ENCODE results near the gene LCE6A.

DNA sequence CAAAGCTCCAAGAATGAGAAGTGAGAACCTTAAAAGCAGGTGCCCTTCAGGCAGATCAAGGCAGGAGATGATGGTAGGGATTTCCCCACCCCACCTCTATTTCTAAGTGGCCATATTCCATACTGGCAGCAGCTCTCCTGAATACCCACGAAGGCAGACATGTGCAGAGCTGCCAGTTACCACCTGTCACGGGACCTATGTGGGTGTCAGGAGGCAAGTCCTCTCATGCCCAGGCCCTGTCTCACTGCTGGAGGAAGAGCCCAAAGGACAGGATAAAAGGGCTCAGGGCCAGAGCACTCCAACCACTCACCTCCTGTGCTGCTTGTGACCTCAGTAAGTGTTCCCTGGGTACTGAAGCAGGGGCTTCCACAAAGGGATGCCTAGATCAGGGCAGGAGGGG, 31.6 kb upstream of the LCE6A start:
- TF ChIP-seq, protein P1, sequence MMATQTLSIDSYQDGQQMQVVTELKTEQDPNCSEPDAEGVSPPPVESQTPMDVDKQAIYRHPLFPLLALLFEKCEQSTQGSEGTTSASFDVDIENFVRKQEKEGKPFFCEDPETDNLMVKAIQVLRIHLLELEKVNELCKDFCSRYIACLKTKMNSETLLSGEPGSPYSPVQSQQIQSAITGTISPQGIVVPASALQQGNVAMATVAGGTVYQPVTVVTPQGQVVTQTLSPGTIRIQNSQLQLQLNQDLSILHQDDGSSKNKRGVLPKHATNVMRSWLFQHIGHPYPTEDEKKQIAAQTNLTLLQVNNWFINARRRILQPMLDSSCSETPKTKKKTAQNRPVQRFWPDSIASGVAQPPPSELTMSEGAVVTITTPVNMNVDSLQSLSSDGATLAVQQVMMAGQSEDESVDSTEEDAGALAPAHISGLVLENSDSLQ (IDR thresholded peaks at IDR 0.05) = no peak
- TF ChIP-seq TARDBP (IDR thresholded peaks at IDR 0.05) (no peak), SP1 (IDR thresholded peaks at IDR 0.05) (no peak), NFRKB (IDR thresholded peaks at IDR 0.05) (no peak), SUZ12 (IDR thresholded peaks at IDR 0.05) (no peak), LEF1 (IDR thresholded peaks at IDR 0.05; ENCODE audit: borderline replicate concordance) (no peak)

Data from HEK293T (cell line).